DND-41 (cell line): ENCODE data around the gene DNAH10.

Experiments
- CTCF ChIP-seq: IDR thresholded peaks from 2 replicates; pipeline ENCODE4 v1.5.1; 2012; ENCODE audit warnings: borderline replicate concordance, low read length, moderate library complexity, mild to moderate bottlenecking; ENCODE audit not compliant: poor library complexity, severe bottlenecking; ENCODE audit errors: extremely low read depth
- EZH2 ChIP-seq: IDR thresholded peaks from 3 replicates; pipeline ENCODE4 v1.6.1; 2012; ENCODE audit warnings: borderline replicate concordance, low read depth, mild to moderate bottlenecking, moderate library complexity, low read length, inconsistent platforms; ENCODE audit not compliant: severe bottlenecking

- TF ChIP-seq CTCF (no peak), EZH2 (no peak)
These were observed 186.3 kb downstream of the DNAH10 start for GRCh38 chr12:123948401-123948795.
